K562 (cell line): Measurements from ENCODE around the gene DOK4. TPM values are rescaled to one million over a fixed set of nuclear protein-coding genes. Genes with fewer than 3 reads are reported as not detected.

Source experiments
- DACH1 ChIP-seq: fragments of 450-650 bp; IDR thresholded peaks from 2 replicates; pipeline ENCODE4 v1.6.1; 2018; ENCODE audit not compliant: partially characterized antibody
- HDAC8 ChIP-seq: fragments of 450-650 bp; IDR thresholded peaks from 2 replicates; pipeline ENCODE4 v1.6.1; 2016; ENCODE audit warnings: mild to moderate bottlenecking, missing genetic modification characterization, moderate library complexity, missing compliant biosample characterization
- SETDB1 ChIP-seq: IDR thresholded peaks from one replicate; pipeline ENCODE4 v1.6.1; 2012; ENCODE audit warnings: low read length, control low read depth, inconsistent platforms
- SNIP1 ChIP-seq: fragments of 450-650 bp; IDR thresholded peaks from 2 replicates; pipeline ENCODE4 v1.7.1; 2017; ENCODE audit warnings: low read depth, mild to moderate bottlenecking
- polyA plus RNA-seq, 8 experiments: library from polyadenylated mRNA; depleted of rRNA in 4 of 8; stranded (reverse) in 5 of 8; unstranded in 3 of 8; fragments of >200 nt; fragmentation: Nextera tagmentation in 2 of 8; fragmentation: Illumina TruSeq in 1 of 8; extraction: Ambion mirVana in 2 of 8; extraction: Trizol in 1 of 8; gene quantifications; 2 replicates each; pipeline versions ENCODE4 v1.2.1 to v1.2.3, GENCODE V29; 2011 to 2014; ENCODE audit warnings: inconsistent platforms in 1 of 8, missing spikeins in 1 of 8
- total RNA-seq, 7 experiments: library from RNA; depleted of rRNA in 6 of 7; stranded (reverse); fragments of >200 nt in 6 of 7; fragmentation: Illumina TruSeq in 2 of 7; extraction: Trizol in 2 of 7; gene quantifications; 2 replicates each; pipeline versions ENCODE4 v1.2.1 to v1.2.3, GENCODE V29; 2011 to 2021; ENCODE audit warnings: low replicate concordance in 1 of 7
- TF ChIP-seq, protein P1 (sequence below): fragments of 200-400 bp; formaldehyde crosslinking; IDR thresholded peaks from 2 replicates; pipeline ENCODE4 v1.6.1; 2017; ENCODE audit warnings: mild to moderate bottlenecking, low read depth, low read length, moderate library complexity
- TF ChIP-seq, protein P2 (sequence below): fragments of 450-650 bp; IDR thresholded peaks from 2 replicates; pipeline ENCODE4 v1.6.1; 2016; ENCODE audit warnings: mild to moderate bottlenecking, moderate library complexity
- TF ChIP-seq, protein P3 (sequence below): IDR thresholded peaks from 2 replicates; pipeline ENCODE4 v1.6.1; 2016; ENCODE audit warnings: missing genetic modification characterization, missing compliant biosample characterization
- TF ChIP-seq, protein P4 (sequence below): fragments of 450-650 bp; IDR thresholded peaks from 2 replicates; pipeline ENCODE4 v1.7.1; 2018; ENCODE audit warnings: mild to moderate bottlenecking, low read depth; ENCODE audit not compliant: partially characterized antibody

Gene DOK4
- total and polyA plus RNA-seq, 9 of the 15 experiments (the other 6 are each of a cell fraction or from before 2014, with no cell fraction given): 0.10 to 14.4 (median 8.3) TPM

DNA sequence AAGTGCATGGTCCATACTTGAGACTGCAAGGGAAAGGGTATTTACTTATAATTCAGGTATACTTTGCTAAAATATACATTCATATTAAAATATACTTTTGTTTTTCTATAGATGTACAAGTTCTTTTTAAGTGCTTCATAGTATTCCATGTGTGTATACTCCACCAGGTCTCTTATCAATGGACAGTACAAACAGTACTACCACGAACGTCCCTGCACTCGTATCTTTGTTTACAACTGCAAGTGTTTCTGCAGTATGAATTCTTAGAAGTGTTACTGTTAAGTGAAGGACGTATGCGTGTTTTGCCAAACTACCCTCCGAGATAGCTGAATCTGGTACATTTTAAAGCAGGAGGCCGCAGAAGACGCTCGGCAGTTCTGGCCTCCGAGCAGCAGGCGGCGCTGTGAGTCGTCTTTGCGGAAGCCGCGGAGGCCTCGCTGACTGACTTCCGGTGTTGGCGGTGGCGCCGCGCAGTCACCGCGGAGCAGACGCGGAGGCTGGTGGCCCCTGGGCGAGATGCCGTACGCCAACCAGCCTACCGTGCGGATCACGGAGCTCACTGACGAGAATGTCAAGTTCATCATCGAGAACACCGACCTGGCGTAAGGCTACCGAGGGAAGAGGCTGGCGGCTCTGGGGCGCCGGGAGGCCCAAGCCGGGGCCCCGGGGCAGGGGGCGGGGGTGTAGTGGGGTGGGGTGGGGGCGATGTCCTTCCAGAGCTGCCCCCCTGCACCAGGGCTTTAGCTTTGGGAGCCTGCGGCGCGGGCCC lies 23.9 kb downstream of the DOK4 start, which contains the start of gene POLR2C (continued):
- TF ChIP-seq, protein P1, sequence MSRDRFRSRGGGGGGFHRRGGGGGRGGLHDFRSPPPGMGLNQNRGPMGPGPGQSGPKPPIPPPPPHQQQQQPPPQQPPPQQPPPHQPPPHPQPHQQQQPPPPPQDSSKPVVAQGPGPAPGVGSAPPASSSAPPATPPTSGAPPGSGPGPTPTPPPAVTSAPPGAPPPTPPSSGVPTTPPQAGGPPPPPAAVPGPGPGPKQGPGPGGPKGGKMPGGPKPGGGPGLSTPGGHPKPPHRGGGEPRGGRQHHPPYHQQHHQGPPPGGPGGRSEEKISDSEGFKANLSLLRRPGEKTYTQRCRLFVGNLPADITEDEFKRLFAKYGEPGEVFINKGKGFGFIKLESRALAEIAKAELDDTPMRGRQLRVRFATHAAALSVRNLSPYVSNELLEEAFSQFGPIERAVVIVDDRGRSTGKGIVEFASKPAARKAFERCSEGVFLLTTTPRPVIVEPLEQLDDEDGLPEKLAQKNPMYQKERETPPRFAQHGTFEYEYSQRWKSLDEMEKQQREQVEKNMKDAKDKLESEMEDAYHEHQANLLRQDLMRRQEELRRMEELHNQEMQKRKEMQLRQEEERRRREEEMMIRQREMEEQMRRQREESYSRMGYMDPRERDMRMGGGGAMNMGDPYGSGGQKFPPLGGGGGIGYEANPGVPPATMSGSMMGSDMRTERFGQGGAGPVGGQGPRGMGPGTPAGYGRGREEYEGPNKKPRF: no peak
- TF ChIP-seq HDAC8 (tag) (no peak), DACH1 (no peak), SNIP1 (peak; percentile 89), SETDB1 (no peak)
- TF ChIP-seq, protein P2, sequence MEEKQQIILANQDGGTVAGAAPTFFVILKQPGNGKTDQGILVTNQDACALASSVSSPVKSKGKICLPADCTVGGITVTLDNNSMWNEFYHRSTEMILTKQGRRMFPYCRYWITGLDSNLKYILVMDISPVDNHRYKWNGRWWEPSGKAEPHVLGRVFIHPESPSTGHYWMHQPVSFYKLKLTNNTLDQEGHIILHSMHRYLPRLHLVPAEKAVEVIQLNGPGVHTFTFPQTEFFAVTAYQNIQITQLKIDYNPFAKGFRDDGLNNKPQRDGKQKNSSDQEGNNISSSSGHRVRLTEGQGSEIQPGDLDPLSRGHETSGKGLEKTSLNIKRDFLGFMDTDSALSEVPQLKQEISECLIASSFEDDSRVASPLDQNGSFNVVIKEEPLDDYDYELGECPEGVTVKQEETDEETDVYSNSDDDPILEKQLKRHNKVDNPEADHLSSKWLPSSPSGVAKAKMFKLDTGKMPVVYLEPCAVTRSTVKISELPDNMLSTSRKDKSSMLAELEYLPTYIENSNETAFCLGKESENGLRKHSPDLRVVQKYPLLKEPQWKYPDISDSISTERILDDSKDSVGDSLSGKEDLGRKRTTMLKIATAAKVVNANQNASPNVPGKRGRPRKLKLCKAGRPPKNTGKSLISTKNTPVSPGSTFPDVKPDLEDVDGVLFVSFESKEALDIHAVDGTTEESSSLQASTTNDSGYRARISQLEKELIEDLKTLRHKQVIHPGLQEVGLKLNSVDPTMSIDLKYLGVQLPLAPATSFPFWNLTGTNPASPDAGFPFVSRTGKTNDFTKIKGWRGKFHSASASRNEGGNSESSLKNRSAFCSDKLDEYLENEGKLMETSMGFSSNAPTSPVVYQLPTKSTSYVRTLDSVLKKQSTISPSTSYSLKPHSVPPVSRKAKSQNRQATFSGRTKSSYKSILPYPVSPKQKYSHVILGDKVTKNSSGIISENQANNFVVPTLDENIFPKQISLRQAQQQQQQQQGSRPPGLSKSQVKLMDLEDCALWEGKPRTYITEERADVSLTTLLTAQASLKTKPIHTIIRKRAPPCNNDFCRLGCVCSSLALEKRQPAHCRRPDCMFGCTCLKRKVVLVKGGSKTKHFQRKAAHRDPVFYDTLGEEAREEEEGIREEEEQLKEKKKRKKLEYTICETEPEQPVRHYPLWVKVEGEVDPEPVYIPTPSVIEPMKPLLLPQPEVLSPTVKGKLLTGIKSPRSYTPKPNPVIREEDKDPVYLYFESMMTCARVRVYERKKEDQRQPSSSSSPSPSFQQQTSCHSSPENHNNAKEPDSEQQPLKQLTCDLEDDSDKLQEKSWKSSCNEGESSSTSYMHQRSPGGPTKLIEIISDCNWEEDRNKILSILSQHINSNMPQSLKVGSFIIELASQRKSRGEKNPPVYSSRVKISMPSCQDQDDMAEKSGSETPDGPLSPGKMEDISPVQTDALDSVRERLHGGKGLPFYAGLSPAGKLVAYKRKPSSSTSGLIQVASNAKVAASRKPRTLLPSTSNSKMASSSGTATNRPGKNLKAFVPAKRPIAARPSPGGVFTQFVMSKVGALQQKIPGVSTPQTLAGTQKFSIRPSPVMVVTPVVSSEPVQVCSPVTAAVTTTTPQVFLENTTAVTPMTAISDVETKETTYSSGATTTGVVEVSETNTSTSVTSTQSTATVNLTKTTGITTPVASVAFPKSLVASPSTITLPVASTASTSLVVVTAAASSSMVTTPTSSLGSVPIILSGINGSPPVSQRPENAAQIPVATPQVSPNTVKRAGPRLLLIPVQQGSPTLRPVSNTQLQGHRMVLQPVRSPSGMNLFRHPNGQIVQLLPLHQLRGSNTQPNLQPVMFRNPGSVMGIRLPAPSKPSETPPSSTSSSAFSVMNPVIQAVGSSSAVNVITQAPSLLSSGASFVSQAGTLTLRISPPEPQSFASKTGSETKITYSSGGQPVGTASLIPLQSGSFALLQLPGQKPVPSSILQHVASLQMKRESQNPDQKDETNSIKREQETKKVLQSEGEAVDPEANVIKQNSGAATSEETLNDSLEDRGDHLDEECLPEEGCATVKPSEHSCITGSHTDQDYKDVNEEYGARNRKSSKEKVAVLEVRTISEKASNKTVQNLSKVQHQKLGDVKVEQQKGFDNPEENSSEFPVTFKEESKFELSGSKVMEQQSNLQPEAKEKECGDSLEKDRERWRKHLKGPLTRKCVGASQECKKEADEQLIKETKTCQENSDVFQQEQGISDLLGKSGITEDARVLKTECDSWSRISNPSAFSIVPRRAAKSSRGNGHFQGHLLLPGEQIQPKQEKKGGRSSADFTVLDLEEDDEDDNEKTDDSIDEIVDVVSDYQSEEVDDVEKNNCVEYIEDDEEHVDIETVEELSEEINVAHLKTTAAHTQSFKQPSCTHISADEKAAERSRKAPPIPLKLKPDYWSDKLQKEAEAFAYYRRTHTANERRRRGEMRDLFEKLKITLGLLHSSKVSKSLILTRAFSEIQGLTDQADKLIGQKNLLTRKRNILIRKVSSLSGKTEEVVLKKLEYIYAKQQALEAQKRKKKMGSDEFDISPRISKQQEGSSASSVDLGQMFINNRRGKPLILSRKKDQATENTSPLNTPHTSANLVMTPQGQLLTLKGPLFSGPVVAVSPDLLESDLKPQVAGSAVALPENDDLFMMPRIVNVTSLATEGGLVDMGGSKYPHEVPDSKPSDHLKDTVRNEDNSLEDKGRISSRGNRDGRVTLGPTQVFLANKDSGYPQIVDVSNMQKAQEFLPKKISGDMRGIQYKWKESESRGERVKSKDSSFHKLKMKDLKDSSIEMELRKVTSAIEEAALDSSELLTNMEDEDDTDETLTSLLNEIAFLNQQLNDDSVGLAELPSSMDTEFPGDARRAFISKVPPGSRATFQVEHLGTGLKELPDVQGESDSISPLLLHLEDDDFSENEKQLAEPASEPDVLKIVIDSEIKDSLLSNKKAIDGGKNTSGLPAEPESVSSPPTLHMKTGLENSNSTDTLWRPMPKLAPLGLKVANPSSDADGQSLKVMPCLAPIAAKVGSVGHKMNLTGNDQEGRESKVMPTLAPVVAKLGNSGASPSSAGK: no peak
- TF ChIP-seq, protein P3, sequence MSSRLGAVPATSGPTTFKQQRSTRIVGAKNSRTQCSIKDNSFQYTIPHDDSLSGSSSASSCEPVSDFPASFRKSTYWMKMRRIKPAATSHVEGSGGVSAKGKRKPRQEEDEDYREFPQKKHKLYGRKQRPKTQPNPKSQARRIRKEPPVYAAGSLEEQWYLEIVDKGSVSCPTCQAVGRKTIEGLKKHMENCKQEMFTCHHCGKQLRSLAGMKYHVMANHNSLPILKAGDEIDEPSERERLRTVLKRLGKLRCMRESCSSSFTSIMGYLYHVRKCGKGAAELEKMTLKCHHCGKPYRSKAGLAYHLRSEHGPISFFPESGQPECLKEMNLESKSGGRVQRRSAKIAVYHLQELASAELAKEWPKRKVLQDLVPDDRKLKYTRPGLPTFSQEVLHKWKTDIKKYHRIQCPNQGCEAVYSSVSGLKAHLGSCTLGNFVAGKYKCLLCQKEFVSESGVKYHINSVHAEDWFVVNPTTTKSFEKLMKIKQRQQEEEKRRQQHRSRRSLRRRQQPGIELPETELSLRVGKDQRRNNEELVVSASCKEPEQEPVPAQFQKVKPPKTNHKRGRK: no peak
- TF ChIP-seq, protein P4, sequence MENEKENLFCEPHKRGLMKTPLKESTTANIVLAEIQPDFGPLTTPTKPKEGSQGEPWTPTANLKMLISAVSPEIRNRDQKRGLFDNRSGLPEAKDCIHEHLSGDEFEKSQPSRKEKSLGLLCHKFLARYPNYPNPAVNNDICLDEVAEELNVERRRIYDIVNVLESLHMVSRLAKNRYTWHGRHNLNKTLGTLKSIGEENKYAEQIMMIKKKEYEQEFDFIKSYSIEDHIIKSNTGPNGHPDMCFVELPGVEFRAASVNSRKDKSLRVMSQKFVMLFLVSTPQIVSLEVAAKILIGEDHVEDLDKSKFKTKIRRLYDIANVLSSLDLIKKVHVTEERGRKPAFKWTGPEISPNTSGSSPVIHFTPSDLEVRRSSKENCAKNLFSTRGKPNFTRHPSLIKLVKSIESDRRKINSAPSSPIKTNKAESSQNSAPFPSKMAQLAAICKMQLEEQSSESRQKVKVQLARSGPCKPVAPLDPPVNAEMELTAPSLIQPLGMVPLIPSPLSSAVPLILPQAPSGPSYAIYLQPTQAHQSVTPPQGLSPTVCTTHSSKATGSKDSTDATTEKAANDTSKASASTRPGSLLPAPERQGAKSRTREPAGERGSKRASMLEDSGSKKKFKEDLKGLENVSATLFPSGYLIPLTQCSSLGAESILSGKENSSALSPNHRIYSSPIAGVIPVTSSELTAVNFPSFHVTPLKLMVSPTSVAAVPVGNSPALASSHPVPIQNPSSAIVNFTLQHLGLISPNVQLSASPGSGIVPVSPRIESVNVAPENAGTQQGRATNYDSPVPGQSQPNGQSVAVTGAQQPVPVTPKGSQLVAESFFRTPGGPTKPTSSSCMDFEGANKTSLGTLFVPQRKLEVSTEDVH: peak; percentile 90
